NCI-H510A treated with DMSO at 0.1 percent for 48 hours (cell line): ENCODE data around the gene C1QTNF1.
"Not testable (repeated sequence)": the region's sequence is repeated elsewhere in the genome, so short reads cannot be mapped to it uniquely, and the experiment has no call there.

Source experiments
- DNase-seq: peaks from one replicate; lab custom pipeline; 2025; lab: John Stamatoyannopoulos, UW

The C1QTNF1 gene

GRCh38 chr17:79023180-79023705, 726 bp upstream of the C1QTNF1 start:
- DNase-seq = no peak

DNA sequence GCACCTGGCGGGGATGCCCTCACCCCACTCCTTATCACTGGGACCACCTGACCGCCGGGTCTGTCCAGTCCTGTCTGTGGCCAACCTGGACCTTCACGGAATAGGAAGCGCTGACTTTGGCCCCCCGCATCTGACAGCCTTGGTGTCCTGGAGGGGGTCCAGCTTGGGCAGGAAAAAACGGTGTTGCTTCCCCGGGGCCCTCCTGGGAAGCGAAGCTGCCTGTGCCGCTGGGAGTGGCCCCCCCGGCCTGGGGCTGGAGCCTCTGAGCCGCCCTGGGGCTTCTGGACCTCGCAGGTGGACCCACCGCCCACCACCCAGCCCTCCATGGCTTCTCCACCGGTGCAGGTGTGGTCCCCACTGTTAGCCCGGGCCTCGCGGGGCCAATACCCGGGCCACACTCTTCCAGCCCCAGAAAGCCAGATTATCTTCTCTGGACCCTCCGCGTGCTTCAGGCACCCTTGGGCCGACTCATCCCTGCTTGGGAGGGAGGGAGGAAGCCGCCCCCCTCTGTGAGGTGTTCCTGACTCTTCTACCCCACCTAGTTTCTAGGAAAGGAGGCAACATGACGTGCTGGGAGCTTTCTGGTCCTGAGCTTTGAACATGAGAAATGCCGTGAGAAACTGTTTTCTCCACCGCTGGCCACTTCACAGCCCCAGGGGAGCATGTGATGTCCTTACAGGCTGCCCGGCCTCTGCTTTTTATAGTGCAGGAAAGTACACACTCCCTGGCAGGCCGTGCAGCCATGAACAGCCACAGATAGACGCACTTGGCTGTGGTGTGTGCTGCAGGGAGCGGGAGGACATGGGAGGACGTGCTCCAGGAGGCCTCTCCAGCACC, 1.1 kb downstream of the C1QTNF1 start:
- no peak for DNase-seq

GRCh38 chr17:79026376-79027273, 2.7 kb downstream of the C1QTNF1 start:
- no peak for DNase-seq

- no peak for DNase-seq
Observed at GRCh38 chr17:79027274-79027924, 3.4 kb downstream of the C1QTNF1 start.

DNA sequence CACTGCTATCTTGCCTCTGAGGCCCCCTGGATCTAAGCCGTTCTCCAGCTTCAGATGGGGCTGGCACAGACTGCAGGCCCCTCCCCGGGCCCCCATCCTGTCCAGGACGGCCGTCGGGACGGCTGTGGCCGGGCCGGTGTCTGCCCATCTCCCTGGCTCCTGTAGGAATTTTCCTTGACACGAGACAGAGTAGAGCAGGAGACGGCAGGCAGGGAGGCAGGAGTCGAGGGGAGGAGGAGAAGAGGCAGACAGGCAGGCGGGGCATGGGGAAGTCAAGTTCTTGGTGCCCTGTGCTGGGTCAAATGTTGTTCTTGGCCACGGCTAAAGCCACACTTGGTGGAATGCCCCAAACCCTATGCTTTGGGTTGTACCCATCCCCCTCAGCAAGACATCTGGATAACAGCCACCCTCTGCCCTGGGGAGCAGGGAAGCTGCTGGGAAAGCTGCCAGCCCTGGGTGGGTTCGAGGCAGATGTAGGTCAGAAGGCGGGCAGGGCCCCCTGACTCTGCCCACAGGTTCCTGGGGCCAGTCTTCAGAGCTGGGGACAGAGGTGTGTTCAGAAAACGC, 4.0 kb downstream of the C1QTNF1 start:
- DNase-seq = no peak

- DNase-seq = no peak
Observed at GRCh38 chr17:79028496-79029326, 4.7 kb downstream of the C1QTNF1 start.

DNA sequence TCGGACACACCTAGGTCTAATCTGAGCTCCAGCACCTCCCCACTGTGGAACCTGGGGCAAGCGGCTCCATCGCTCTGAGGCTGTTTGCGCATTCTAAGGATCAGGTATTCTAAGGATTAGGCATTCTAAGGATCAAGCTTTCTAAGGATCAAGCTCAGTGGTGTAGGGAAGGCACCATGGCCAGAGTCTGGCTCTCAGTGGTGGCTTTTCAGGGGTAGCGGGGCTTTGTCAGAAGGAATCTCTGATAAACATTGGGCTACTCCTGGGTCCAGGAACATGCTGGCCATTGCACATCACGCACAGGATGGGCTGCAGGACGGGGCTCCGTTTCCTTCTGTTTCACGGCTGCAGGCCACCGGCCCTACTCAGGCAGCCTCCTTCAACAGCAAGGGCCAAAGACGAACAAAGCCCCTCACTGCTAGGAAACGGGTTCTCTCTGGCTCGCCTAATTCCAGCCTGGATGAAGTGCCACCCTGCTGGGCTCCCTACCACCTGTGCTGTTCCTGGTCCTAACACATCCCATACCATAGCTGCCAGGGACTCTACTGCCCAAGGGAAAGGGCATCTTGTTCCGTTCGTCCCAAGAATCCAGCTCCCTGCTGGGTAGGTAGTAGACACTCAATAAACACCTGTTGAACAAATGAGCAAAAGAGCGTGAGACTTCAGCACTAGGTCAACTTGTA, 5.5 kb downstream of the C1QTNF1 start:
- DNase-seq = no peak

GRCh38 chr17:79030636-79031035, 6.7 kb downstream of the C1QTNF1 start:
- not testable (repeated sequence) for DNase-seq

- DNase-seq = no peak
Observed at GRCh38 chr17:79031996-79032875, 8.3 kb downstream of the C1QTNF1 start.

GRCh38 chr17:79033046-79033616, 9.2 kb downstream of the C1QTNF1 start:
- DNase-seq = no peak

DNA sequence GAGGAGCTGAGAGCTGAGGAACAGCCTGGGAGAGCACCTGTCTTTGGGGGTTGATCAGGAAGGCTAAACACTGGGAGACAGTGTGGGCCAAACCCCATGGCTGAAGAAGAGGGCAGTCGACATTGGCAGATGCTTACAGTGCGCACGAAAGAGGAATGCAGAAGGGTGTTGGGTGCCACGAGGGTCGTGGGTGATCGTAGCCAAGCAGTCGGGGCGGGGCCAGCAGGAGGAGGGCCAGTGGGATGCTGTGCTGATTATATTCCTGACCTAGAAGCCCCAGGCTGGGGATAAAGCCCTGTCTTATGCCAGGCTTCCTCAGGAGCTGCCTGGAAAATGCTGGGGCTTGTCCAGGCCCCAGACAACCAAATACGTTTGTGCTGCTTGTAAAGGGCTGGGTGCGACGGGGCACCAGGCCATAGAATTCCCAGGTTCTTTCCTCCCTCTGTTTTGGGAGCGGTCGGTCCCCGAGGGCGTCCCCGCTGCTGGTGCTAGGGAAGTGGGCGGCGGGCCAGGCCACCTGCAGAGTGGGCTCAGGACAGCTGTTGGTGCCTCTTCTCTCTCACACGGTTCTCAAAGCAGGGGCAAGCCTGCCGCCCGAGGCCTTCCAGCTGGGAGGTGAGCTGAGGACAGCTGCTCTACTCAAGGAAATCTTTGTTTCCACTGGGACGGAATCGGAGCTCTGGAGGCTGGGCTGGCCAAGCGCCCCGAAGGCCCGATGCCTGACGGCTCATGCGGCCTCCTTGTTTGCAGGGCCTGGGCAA, 10.0 kb downstream of the C1QTNF1 start:
- DNase-seq = no peak

DNA sequence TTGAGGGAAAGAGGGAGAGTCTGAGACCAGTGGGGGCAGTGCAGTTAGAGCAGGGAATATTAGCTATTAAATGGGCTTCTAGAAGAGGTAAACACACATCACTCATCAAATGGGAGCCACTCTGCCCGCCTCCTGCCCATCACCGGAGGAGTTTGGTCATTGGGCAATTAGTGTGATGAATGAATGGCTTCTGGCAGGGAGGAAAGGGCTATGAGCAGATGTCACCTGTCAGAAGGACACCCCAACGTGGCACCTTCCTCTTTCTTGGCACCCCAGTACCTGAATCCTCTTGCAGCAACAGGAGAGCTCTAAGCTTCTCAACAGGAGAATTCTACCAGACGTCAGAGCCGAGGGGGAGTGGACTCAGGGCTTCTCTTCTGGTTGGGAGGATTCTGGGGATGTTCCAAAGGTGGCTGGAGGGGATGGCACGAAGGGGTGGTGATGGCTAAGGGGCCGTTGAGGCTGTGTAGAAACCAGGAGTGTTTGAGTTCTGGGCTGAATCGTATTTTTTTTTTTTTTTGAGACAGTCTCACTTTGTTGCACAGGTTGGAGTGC, 11.0 kb downstream of the C1QTNF1 start:
- DNase-seq = no peak

DNA sequence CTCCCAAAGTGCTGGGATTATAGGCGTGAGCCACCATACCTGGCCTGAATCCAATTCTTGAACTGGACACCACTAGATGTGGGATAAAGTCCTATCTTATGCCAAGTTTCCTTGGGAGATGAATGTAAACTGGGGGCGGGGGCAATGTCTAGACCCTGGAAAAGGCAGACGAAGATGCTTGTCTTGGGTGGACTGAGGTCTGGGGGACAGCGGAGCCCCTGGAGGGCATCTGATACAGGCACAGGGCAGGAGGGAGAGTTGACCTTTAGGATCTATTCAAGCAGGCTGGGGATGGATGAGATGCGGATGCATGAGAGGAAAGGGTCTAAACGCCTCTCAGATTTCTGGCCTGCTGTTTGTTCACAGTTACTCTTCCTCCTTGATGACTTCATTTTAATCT, 11.7 kb downstream of the C1QTNF1 start:
- no peak for DNase-seq

GRCh38 chr17:79036181-79036580, 12.2 kb downstream of the C1QTNF1 start:
- DNase-seq = no peak

DNA sequence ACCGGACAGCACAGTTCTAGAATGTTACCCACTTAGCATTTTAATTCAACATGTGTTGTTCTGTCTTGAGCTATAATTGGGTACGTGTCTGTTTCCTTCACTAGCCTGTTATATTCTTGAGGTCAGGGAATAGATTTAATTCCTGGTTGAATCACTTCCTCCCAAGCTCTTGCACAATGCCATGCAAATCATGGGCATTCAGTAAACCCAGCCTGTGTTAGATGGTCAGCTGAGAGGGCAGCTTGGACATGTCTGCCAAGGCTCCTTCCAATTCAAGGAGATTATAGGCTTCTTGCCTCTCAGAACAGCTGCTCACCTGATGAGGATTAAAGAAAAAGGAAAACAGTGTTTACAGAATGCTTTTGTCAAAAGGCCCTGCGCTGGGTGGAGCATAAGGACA, 12.6 kb downstream of the C1QTNF1 start:
- DNase-seq = no peak

- DNase-seq = no peak
Observed at GRCh38 chr17:79038545-79039135, 14.7 kb downstream of the C1QTNF1 start.

GRCh38 chr17:79039171-79039570, 15.2 kb downstream of the C1QTNF1 start:
- no peak for DNase-seq

GRCh38 chr17:79039886-79040285, 15.9 kb downstream of the C1QTNF1 start:
- DNase-seq = no peak
